Esophagus squamous epithelium (tissue), 5 donors: ENCODE data around the gene BAZ2B. TPM values are rescaled to one million over a fixed set of nuclear protein-coding genes. Genes with fewer than 3 reads are reported as not detected.

Experiments used
- DNase-seq: peaks from one replicate; lab custom pipeline; 2025; lab: John Stamatoyannopoulos, UW
- H3K27ac ChIP-seq, 4 donors: fragments of 200-600 bp; sonication (generic); one replicate each; pipeline ENCODE4 v1.5.1; 2016 to 2019; ENCODE audit warnings: mild to moderate bottlenecking in 1 of 4
- H3K27me3 ChIP-seq, 4 donors: fragments of 200-600 bp; sonication (generic); 1 replicate in 3 of 4; 2 replicates in 1 of 4; pipeline versions ENCODE4 v1.5.1 to v1.6.0; 2017 to 2021; ENCODE audit warnings: antibody characterized with exemption in 1 of 4
- H3K36me3 ChIP-seq, 3 donors: fragments of 200-600 bp; sonication (generic); one replicate each; pipeline ENCODE4 v1.5.1; 2016 to 2019
- H3K4me1 ChIP-seq, 3 donors: fragments of 200-600 bp; sonication (generic); one replicate each; pipeline ENCODE4 v1.5.1; 2017 to 2019
- H3K4me3 ChIP-seq, 4 donors: fragments of 200-600 bp; sonication (generic); 1 replicate in 3 of 4; 2 replicates in 1 of 4; pipeline ENCODE4 v1.5.1; 2016 to 2019; ENCODE audit warnings: mild to moderate bottlenecking in 2 of 4, moderate library complexity in 1 of 4
- H3K9me3 ChIP-seq, 3 donors: fragments of 200-600 bp; sonication (generic); one replicate each; pipeline ENCODE4 v1.5.1; 2016 to 2019
- CTCF ChIP-seq, 6 experiments: fragments of 450-650 bp in 4 of 6; fragments of 200-600 bp in 2 of 6; sonication (generic) in 2 of 6; IDR thresholded peaks; one replicate each; pipeline ENCODE4 v1.5.1; 2016 to 2019; ENCODE audit warnings: antibody characterized with exemption in 6 of 6, mild to moderate bottlenecking in 4 of 6, moderate library complexity in 4 of 6
- POLR2A ChIP-seq, 4 donors: fragments of 450-650 bp; IDR thresholded peaks; one replicate each; pipeline ENCODE4 v1.6.1; 2017; ENCODE audit warnings: antibody characterized with exemption in 4 of 4, mild to moderate bottlenecking in 4 of 4, moderate library complexity in 3 of 4
- WGBS, 2 donors: methylation state at CpG; one replicate each; pipeline ENCODE4 v1.1.5; 2018; 5-methylcytosine and 5-hydroxymethylcytosine counted together
- intact Hi-C: fragments of 100-400 bp; cut with DNase I; formaldehyde crosslinking; loops from one replicate; pipeline ENCODE4 v1.15.0; 2022
- total RNA-seq, 4 donors: library from RNA; depleted of rRNA; stranded (reverse); fragments of >200 nt; gene quantifications; one replicate each; pipeline ENCODE4 v1.1.0, GENCODE V29; 2016
- donor health status: DM: yes; HTN: yes; CAD: no.

Gene BAZ2B
- total RNA-seq, 4 donors from 2014 or later: 41.6 to 94.6 (median 54.1) TPM

- TF ChIP-seq CTCF (IDR thresholded peaks at IDR 0.05): no peak
- no peak for TF ChIP-seq POLR2A (IDR thresholded peaks at IDR 0.05)
- Histone ChIP-seq H3K4me1 (no peaks in the 10 kb centered on the region), H3K4me3 (no peak overlapping the region), H3K36me3 (no peaks in the 10 kb centered on the region), H3K27me3 (no peaks in the 10 kb centered on the region), H3K27ac (no peak overlapping the region), H3K9me3 (no peaks in the 10 kb centered on the region)
- intact Hi-C loops: no loop called here
- 91% methylated on average over 4 of the region's 4 CpGs for WGBS, 2 donors
- no peak for DNase-seq
These were observed 57.3 kb downstream of the BAZ2B start for GRCh38 chr2:159559034-159559433.

GRCh38 chr2:159558479-159558878 is 57.9 kb downstream of the BAZ2B start:
- Histone ChIP-seq H3K4me1 (no peaks in the 10 kb centered on the region), H3K27ac (no peak overlapping the region), H3K27me3 (no peaks in the 10 kb centered on the region), H3K4me3 (no peak overlapping the region), H3K36me3 (no peaks in the 10 kb centered on the region), H3K9me3 (no peaks in the 10 kb centered on the region)
- 93 to 97% methylated on average over 3 to 4 of the region's 4 CpGs for WGBS, 2 donors
- no peak for DNase-seq
- TF ChIP-seq POLR2A (IDR thresholded peaks at IDR 0.05) (no peak), CTCF (IDR thresholded peaks at IDR 0.05) (no peak)
- intact Hi-C loops: no loop called here

GRCh38 chr2:159557437-159558034 is 58.8 kb downstream of the BAZ2B start:
- TF ChIP-seq CTCF (IDR thresholded peaks at IDR 0.05) (peak in 5 of 6 experiments; percentile 17 to 62 (median 44)), POLR2A (IDR thresholded peaks at IDR 0.05) (no peak)
- 72 to 75% methylated on average over 5 of the region's 5 CpGs for WGBS, 2 donors
- H3K36me3 ChIP-seq: no peaks in the 10 kb centered on the region
- DNase-seq: no peak
- H3K27ac ChIP-seq: no peak overlapping the region
- no peak overlapping the region for H3K4me3 ChIP-seq
- no peaks in the 10 kb centered on the region for H3K9me3 ChIP-seq
- H3K4me1 ChIP-seq: no peaks in the 10 kb centered on the region
- H3K27me3 ChIP-seq: no peaks in the 10 kb centered on the region
- intact Hi-C loops: no loop called here

GRCh38 chr2:159555651-159556392 is 60.5 kb downstream of the BAZ2B start:
- no peaks in the 10 kb centered on the region for H3K4me1 ChIP-seq
- TF ChIP-seq POLR2A (IDR thresholded peaks at IDR 0.05): no peak
- TF ChIP-seq CTCF (IDR thresholded peaks at IDR 0.05): no peak
- DNase-seq: no peak
- no peaks in the 10 kb centered on the region for H3K9me3 ChIP-seq
- intact Hi-C loops: no loop called here
- H3K27me3 ChIP-seq: no peaks in the 10 kb centered on the region
- H3K4me3 ChIP-seq: no peak overlapping the region
- WGBS, 2 donors: 75 to 85% methylated on average over 4 of the region's 4 CpGs
- H3K36me3 ChIP-seq: no peaks in the 10 kb centered on the region
- H3K27ac ChIP-seq: no peak overlapping the region

GRCh38 chr2:159553727-159554126 is 62.6 kb downstream of the BAZ2B start:
- H3K9me3 ChIP-seq: no peaks in the 10 kb centered on the region
- DNase-seq: no peak
- H3K27me3 ChIP-seq: no peaks in the 10 kb centered on the region
- intact Hi-C loops: no loop called here
- H3K36me3 ChIP-seq: peaks cover 0 to 4% (median 0%) of the 10 kb centered on the region in 3 donors
- no peak overlapping the region for H3K4me3 ChIP-seq
- 56 to 74% methylated on average over 1 of the region's 1 CpG for WGBS, 2 donors
- TF ChIP-seq POLR2A (IDR thresholded peaks at IDR 0.05) (no peak), CTCF (IDR thresholded peaks at IDR 0.05) (no peak)
- H3K27ac ChIP-seq: no peak overlapping the region
- H3K4me1 ChIP-seq: no peaks in the 10 kb centered on the region
